K562 (cell line): ENCODE results near the gene ITPR3. TPM values are rescaled to one million over a fixed set of nuclear protein-coding genes. Genes with fewer than 3 reads are reported as not detected.

Experiments
- ARNT ChIP-seq, 2 experiments: fragments of 450-650 bp; IDR thresholded peaks; 2 replicates each; pipeline ENCODE4 v1.6.1; 2016; ENCODE audit warnings: mild to moderate bottlenecking in 1 of 2
- ATF7 ChIP-seq: fragments of 450-650 bp; IDR thresholded peaks from 2 replicates; pipeline ENCODE4 v1.7.1; 2014; ENCODE audit warnings: mild to moderate bottlenecking, moderate library complexity
- BHLHE40 ChIP-seq: IDR thresholded peaks from 2 replicates; pipeline ENCODE4 v1.6.1; 2011; ENCODE audit warnings: low read length, improper control_type of control experiment
- CBX8 ChIP-seq: fragments of 200-600 bp; sonication (generic); IDR thresholded peaks from 2 replicates; pipeline ENCODE4 v1.6.1; 2012; ENCODE audit warnings: borderline replicate concordance, mixed run types, low read depth, mild to moderate bottlenecking, moderate library complexity, mixed read lengths, low read length, control low read depth, inconsistent platforms; ENCODE audit not compliant: poor library complexity, severe bottlenecking; ENCODE audit errors: extremely low read depth
- CEBPB ChIP-seq: fragments of 450-650 bp; IDR thresholded peaks from 2 replicates; pipeline ENCODE4 v1.6.1; 2016; ENCODE audit warnings: missing genetic modification characterization, missing compliant biosample characterization
- CHCHD3 ChIP-seq: fragments of 250-450 bp; sonication (Bioruptor Pico); IDR thresholded peaks from 2 replicates; pipeline ENCODE4 v2.1.2; 2022; ENCODE audit warnings: mild to moderate bottlenecking
- CTBP1 ChIP-seq: fragments of 450-650 bp; IDR thresholded peaks from 2 replicates; pipeline ENCODE4 v1.6.1; 2016; ENCODE audit warnings: borderline replicate concordance
- DMBX1 ChIP-seq: fragments of 250-450 bp; sonication (Bioruptor Pico); IDR thresholded peaks from 2 replicates; pipeline ENCODE4 v1.8.0; 2022; ENCODE audit warnings: inconsistent platforms, mild to moderate bottlenecking, moderate library complexity, borderline replicate concordance
- E2F3 ChIP-seq: fragments of 250-450 bp; sonication (Bioruptor Pico); IDR thresholded peaks from 2 replicates; pipeline ENCODE4 v1.4.0; 2020; ENCODE audit warnings: mild to moderate bottlenecking
- ELF2 ChIP-seq: fragments of 250-450 bp; sonication (Bioruptor Pico); IDR thresholded peaks from 2 replicates; pipeline ENCODE4 v1.5.0; 2021; ENCODE audit warnings: mild to moderate bottlenecking
- EP400 ChIP-seq: fragments of 450-650 bp; IDR thresholded peaks from 2 replicates; pipeline ENCODE4 v1.6.1; 2017; ENCODE audit warnings: antibody characterized with exemption, mild to moderate bottlenecking, moderate library complexity
- ETV1 ChIP-seq: fragments of 450-650 bp; conservative IDR thresholded peaks from 2 replicates; pipeline ENCODE4 v1.6.1; 2016; ENCODE audit warnings: missing genetic modification characterization, control low read depth, low read depth, missing compliant biosample characterization
- GABPA ChIP-seq: fragments of 200-800 bp; sonication (Bioruptor generic); conservative IDR thresholded peaks from 2 replicates; pipeline ENCODE4 v1.6.1; 2016; ENCODE audit warnings: low read depth, missing genetic modification characterization, missing compliant biosample characterization
- HDGF ChIP-seq: fragments of 450-650 bp; IDR thresholded peaks from 2 replicates; pipeline ENCODE4 v1.6.1; 2016
- IRF9 ChIP-seq: fragments of 450-650 bp; IDR thresholded peaks from 2 replicates; pipeline ENCODE4 v1.6.1; 2016; ENCODE audit warnings: missing biosample characterization, missing genetic modification characterization
- JUN ChIP-seq, 2 experiments: sonication (generic) in 1 of 2; formaldehyde crosslinking in 1 of 2; IDR thresholded peaks; 2 replicates each; pipeline versions ENCODE4 v1.6.1 to v1.8.0; 2012 to 2022; ENCODE audit warnings: borderline replicate concordance in 2 of 2, mild to moderate bottlenecking in 2 of 2, improper control_type of control experiment in 1 of 2, low read depth in 1 of 2, low read length in 1 of 2, missing genetic modification reagents in 1 of 2
- L3MBTL2 ChIP-seq: fragments of 450-650 bp; IDR thresholded peaks from 2 replicates; pipeline ENCODE4 v1.6.1; 2016; ENCODE audit warnings: mild to moderate bottlenecking, moderate library complexity
- NR2C2 ChIP-seq, 2 experiments: fragments of 200-800 bp in 1 of 2; sonication (Bioruptor generic) in 1 of 2; sonication (generic) in 1 of 2; formaldehyde crosslinking in 1 of 2; IDR thresholded peaks; 2 replicates each; pipeline versions ENCODE4 v1.6.1 to v1.8.0; 2016 to 2022; ENCODE audit warnings: mild to moderate bottlenecking in 1 of 2, missing compliant biosample characterization in 1 of 2, missing genetic modification characterization in 1 of 2, missing genetic modification reagents in 1 of 2
- PHF8 ChIP-seq: fragments of 200-600 bp; sonication (generic); IDR thresholded peaks from 2 replicates; pipeline ENCODE4 v1.6.1; 2012; ENCODE audit warnings: mixed run types, mild to moderate bottlenecking, inconsistent platforms, low read length, moderate library complexity, borderline replicate concordance
- POLR2G ChIP-seq: fragments of 200-400 bp; formaldehyde crosslinking; IDR thresholded peaks from 2 replicates; pipeline ENCODE4 v1.6.1; 2017; ENCODE audit warnings: low read depth, mild to moderate bottlenecking, antibody characterized with exemption, low read length, moderate library complexity
- RBFOX2 ChIP-seq: fragments of 200-400 bp; formaldehyde crosslinking; IDR thresholded peaks from 2 replicates; pipeline ENCODE4 v1.6.1; 2017; ENCODE audit warnings: low read depth, mild to moderate bottlenecking, low read length, moderate library complexity
- SMAD4 ChIP-seq: fragments of 250-450 bp; sonication (Bioruptor Pico); conservative IDR thresholded peaks from 2 replicates; pipeline ENCODE4 v1.8.0; 2021; ENCODE audit warnings: inconsistent platforms, mild to moderate bottlenecking, moderate library complexity
- STAG1 ChIP-seq: sonication (generic); formaldehyde crosslinking; IDR thresholded peaks from 2 replicates; pipeline ENCODE4 v1.5.0; 2020; ENCODE audit warnings: missing genetic modification reagents, borderline replicate concordance
- TBL1XR1 ChIP-seq, 2 experiments: IDR thresholded peaks; 2 replicates each; pipeline ENCODE4 v1.6.1; 2012; ENCODE audit warnings: improper control_type of control experiment in 2 of 2, low read length in 2 of 2, mild to moderate bottlenecking in 1 of 2
- TRIM24 ChIP-seq, 2 experiments: fragments of 450-650 bp; IDR thresholded peaks; 2 replicates each; pipeline ENCODE4 v1.6.1; 2016
- XRCC4 ChIP-seq: IDR thresholded peaks from one replicate; pipeline ENCODE4 v1.6.1; 2011; ENCODE audit not compliant: insufficient read depth, insufficient read length; ENCODE audit errors: extremely low read depth
- ZC3H4 ChIP-seq: sonication (generic); formaldehyde crosslinking; IDR thresholded peaks from 2 replicates; pipeline ENCODE4 v1.9.0; 2021; ENCODE audit warnings: missing genetic modification reagents, borderline replicate concordance
- ZNF175 ChIP-seq: fragments of 200-800 bp; sonication (Bioruptor generic); IDR thresholded peaks from 2 replicates; pipeline ENCODE4 v1.6.1; 2016; ENCODE audit warnings: low read depth, mild to moderate bottlenecking, missing genetic modification characterization, missing compliant biosample characterization
- polyA plus RNA-seq, 8 experiments: library from polyadenylated mRNA; depleted of rRNA in 4 of 8; stranded (reverse) in 5 of 8; unstranded in 3 of 8; fragments of >200 nt; fragmentation: Nextera tagmentation in 2 of 8; fragmentation: Illumina TruSeq in 1 of 8; extraction: Ambion mirVana in 2 of 8; extraction: Trizol in 1 of 8; gene quantifications; 2 replicates each; pipeline versions ENCODE4 v1.2.1 to v1.2.3, GENCODE V29; 2011 to 2014; ENCODE audit warnings: inconsistent platforms in 1 of 8, missing spikeins in 1 of 8
- total RNA-seq, 7 experiments: library from RNA; depleted of rRNA in 6 of 7; stranded (reverse); fragments of >200 nt in 6 of 7; fragmentation: Illumina TruSeq in 2 of 7; extraction: Trizol in 2 of 7; gene quantifications; 2 replicates each; pipeline versions ENCODE4 v1.2.1 to v1.2.3, GENCODE V29; 2011 to 2021; ENCODE audit warnings: low replicate concordance in 1 of 7

The ITPR3 gene
- total and polyA plus RNA-seq, 9 of the 15 experiments (the other 6 are each of a cell fraction or from before 2014, with no cell fraction given) = 0.39 to 35.7 (median 13.2) TPM

DNA sequence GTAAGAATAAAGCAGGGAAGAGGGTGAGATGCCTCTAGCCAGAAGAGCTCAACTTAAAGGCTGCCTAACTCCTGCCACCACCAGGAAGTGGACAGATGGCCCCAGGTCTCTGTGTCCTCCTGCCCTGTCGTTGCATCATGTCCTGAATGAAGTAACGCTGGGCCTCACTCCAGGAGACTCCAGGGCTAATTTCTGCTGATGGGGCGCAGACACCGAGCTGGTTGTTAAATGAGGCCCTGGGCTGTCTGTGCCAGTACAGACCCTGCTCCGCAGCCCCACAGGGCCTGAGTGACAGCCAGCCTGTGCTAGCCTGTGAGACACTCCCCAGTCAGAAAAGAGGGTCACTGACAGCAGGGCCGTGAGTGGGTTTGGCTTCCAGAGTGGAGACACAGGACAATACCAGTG is 119.1 kb downstream of the ITPR3 start (continued):
- TF ChIP-seq CEBPB (tag) = peak; percentile 84
- no peak for TF ChIP-seq TBL1XR1 (IDR thresholded peaks at IDR 0.05; ENCODE audit: low read length in 2 of 2)
- TF ChIP-seq ZNF175 = peak; percentile 91; the same call in 1 of the 2 replicates
- TF ChIP-seq ARNT (IDR thresholded peaks at IDR 0.05) = no peak
- TF ChIP-seq IRF9 (tag) = no peak
- peak; percentile 23 to 46; a peak in 2 of 4 replicates for TF ChIP-seq TRIM24 (IDR thresholded peaks at IDR 0.05)
- no peak for TF ChIP-seq NR2C2 (CRISPR knock-in tag; IDR thresholded peaks at IDR 0.05)
- peak; percentile 63; the same call in 1 of the 2 replicates for TF ChIP-seq NR2C2 (tag; IDR thresholded peaks at IDR 0.05)
- TF ChIP-seq JUN (IDR thresholded peaks at IDR 0.05; ENCODE audit: borderline replicate concordance, low read depth, low read length) = 0 out of 2 replicates have a peak, but pooled peaks have one; percentile 38
- no peak; the same call in 1 of the 2 replicates for TF ChIP-seq JUN (CRISPR knock-in tag; IDR thresholded peaks at IDR 0.05; ENCODE audit: borderline replicate concordance)
- TF ChIP-seq ATF7 = peak; percentile 77; the same call in 1 of the 2 replicates
- TF ChIP-seq SMAD4 (CRISPR knock-in tag) = 0 out of 2 replicates have a peak, but pooled peaks have one; percentile 64
- no peak for TF ChIP-seq HDGF
- TF ChIP-seq E2F3 (CRISPR knock-in tag) = no peak
- peak; percentile 69 for TF ChIP-seq GABPA (tag)
- no peak for TF ChIP-seq EP400
- TF ChIP-seq STAG1 (CRISPR knock-in tag) = no peak
- TF ChIP-seq ELF2 (CRISPR knock-in tag) = 0 out of 2 replicates have a peak, but pooled peaks have one; percentile 35
- TF ChIP-seq ETV1 (tag) = peak; percentile 92
- TF ChIP-seq RBFOX2 = peak; percentile 49
- no peak for TF ChIP-seq XRCC4
- TF ChIP-seq POLR2G = 0 out of 2 replicates have a peak, but pooled peaks have one; percentile 41
- TF ChIP-seq CTBP1 = 0 out of 2 replicates have a peak, but pooled peaks have one; percentile 4
- TF ChIP-seq BHLHE40 = no peak
- TF ChIP-seq CBX8 = no peak
- TF ChIP-seq ZC3H4 (CRISPR knock-in tag) = no peak
- TF ChIP-seq L3MBTL2 = peak; percentile 17; the same call in 1 of the 2 replicates
- no peak for TF ChIP-seq CHCHD3 (CRISPR knock-in tag)
- TF ChIP-seq PHF8 = no peak
- TF ChIP-seq DMBX1 (CRISPR knock-in tag) = peak; percentile 49; the same call in 1 of the 2 replicates
